Sigmoid colon (tissue), 4 donors: ENCODE measurements around the gene PNPLA6.

Experiments used
- CTCF ChIP-seq, 4 experiments: fragments of 450-650 bp in 3 of 4; fragments of 200-600 bp in 1 of 4; IDR thresholded peaks; one replicate each; pipeline ENCODE4 v1.5.1; 2016 to 2019; ENCODE audit warnings: antibody characterized with exemption in 4 of 4, mild to moderate bottlenecking in 3 of 4, moderate library complexity in 2 of 4
- EP300 ChIP-seq, 4 donors: sonication (generic); formaldehyde crosslinking; IDR thresholded peaks; one replicate each; pipeline ENCODE4 v1.6.1; 2017; ENCODE audit warnings: antibody characterized with exemption in 4 of 4
- POLR2A ChIP-seq, 2 donors: fragments of 450-650 bp; IDR thresholded peaks; one replicate each; pipeline ENCODE4 v1.6.1; 2016; ENCODE audit warnings: antibody characterized with exemption in 2 of 2, mild to moderate bottlenecking in 2 of 2, moderate library complexity in 2 of 2
- POLR2AphosphoS5 ChIP-seq, 4 donors: sonication (generic); formaldehyde crosslinking; IDR thresholded peaks; one replicate each; pipeline ENCODE4 v1.6.1; 2017; ENCODE audit warnings: antibody characterized with exemption in 4 of 4

GRCh38 chr19:7582446-7582845 is 46.9 kb downstream of the PNPLA6 start:
- no peak for TF ChIP-seq CTCF (IDR thresholded peaks at IDR 0.05)
- TF ChIP-seq POLR2AphosphoS5 (IDR thresholded peaks at IDR 0.05), result no peak
- TF ChIP-seq POLR2A (IDR thresholded peaks at IDR 0.05), result no peak
- TF ChIP-seq EP300 (IDR thresholded peaks at IDR 0.05), result no peak
